HCT116 (cell line): ENCODE data around the gene HOXC11. TPM values are rescaled to one million over a fixed set of nuclear protein-coding genes. Genes with fewer than 3 reads are reported as not detected.

Experiments used
- ATAC-seq: fragments of 200-7000 bp; cut with Tn5 transposase; 2 replicates; pipeline ENCODE4 v1.9.1; 2020; ENCODE audit warnings: mild to moderate bottlenecking, moderate library complexity
- BruUV-seq: library from RNA; stranded (reverse); fragments of 400-500 nt; replicated peaks from 2 replicates; lab custom pipeline; 2021; lab: Mats Ljungman, UMichigan
- CTCF ChIA-PET: fragments of 300-600 bp; sonication (Branson Sonifier 250); formaldehyde crosslinking; loops from one replicate; lab custom pipeline; 2021; ENCODE audit warnings: antibody characterized with exemption; lab: Charles Lee
- POLR2A ChIA-PET: fragments of 300-600, 350-600 bp; sonication (Branson Sonifier 250); formaldehyde crosslinking; loops from one replicate; lab custom pipeline; 2021; ENCODE audit warnings: antibody characterized with exemption; lab: Charles Lee
- RAD21 ChIA-PET, 2 experiments: fragments of 300-600 bp; sonication (Branson Sonifier 250); formaldehyde crosslinking; loops; one replicate each; lab custom pipeline; 2023; ENCODE audit warnings: low total read pairs in 2 of 2; ENCODE audit not compliant: uncharacterized antibody in 2 of 2, unreplicated experiment in 2 of 2, low non-redundant PET in 1 of 2; lab: Charles Lee
- DNase-seq: peaks from one replicate; pipeline ENCODE4 v3.0.0-alpha.2; 2010; ENCODE audit warnings: low read depth, low spot score
- H2AFZ ChIP-seq: fragments of 200-600 bp; shearing (Covaris generic), sonication (generic); 2 replicates; pipeline ENCODE4 v1.6.1; 2017; ENCODE audit warnings: low read depth, mixed run types, mixed read lengths, antibody characterized with exemption, low read length; ENCODE audit not compliant: poor library complexity, severe bottlenecking
- H3K27ac ChIP-seq: 2 replicates; pipeline ENCODE4 v1.5.1; 2012; ENCODE audit warnings: low read depth, low read length
- H3K27me3 ChIP-seq: fragments of 200-600 bp; sonication (generic); 2 replicates; pipeline ENCODE4 v1.6.1; 2016; ENCODE audit warnings: mixed run types, low read length, mixed read lengths; ENCODE audit not compliant: insufficient read depth
- H3K36me3 ChIP-seq, 2 experiments: fragments of 200-500 bp in 1 of 2; fragments of 200-600 bp in 1 of 2; sonication (Bioruptor generic) in 1 of 2; sonication (generic) in 1 of 2; 2 replicates each; pipeline versions ENCODE4 v1.5.1 to v1.6.1; 2014 to 2016; ENCODE audit warnings: low read length in 2 of 2, inconsistent platforms in 1 of 2, mixed read lengths in 1 of 2, mixed run types in 1 of 2; ENCODE audit not compliant: insufficient read depth in 2 of 2, control insufficient read depth in 1 of 2
- H3K4me1 ChIP-seq, 2 experiments: fragments of 200-600 bp in 1 of 2; sonication (generic) in 1 of 2; 2 replicates each; pipeline versions ENCODE4 v1.5.1 to v1.6.1; 2012 to 2017; ENCODE audit warnings: low read length in 2 of 2, inconsistent platforms in 1 of 2, mild to moderate bottlenecking in 1 of 2, mixed read lengths in 1 of 2, mixed run types in 1 of 2, moderate library complexity in 1 of 2; ENCODE audit not compliant: insufficient read depth in 2 of 2, control insufficient read depth in 1 of 2
- H3K4me2 ChIP-seq: fragments of 200-600 bp; sonication (generic); 2 replicates; pipeline ENCODE4 v1.6.1; 2017; ENCODE audit warnings: mixed run types, low read length, mixed read lengths
- H3K4me3 ChIP-seq, 2 experiments: fragments of 200-600 bp in 1 of 2; sonication (generic) in 1 of 2; replicated peaks in 1 of 2; 2 replicates each; pipeline ENCODE4 v1.5.1; 2011 to 2016; ENCODE audit warnings: low read length in 2 of 2, control low read depth in 1 of 2, low read depth in 1 of 2, mild to moderate bottlenecking in 1 of 2, mixed read lengths in 1 of 2, mixed run types in 1 of 2
- H3K79me2 ChIP-seq: fragments of 200-600 bp; sonication (generic); 2 replicates; pipeline ENCODE4 v1.6.1; 2017; ENCODE audit warnings: mild to moderate bottlenecking, mixed run types, low read length, moderate library complexity, mixed read lengths; ENCODE audit not compliant: insufficient read depth
- H3K9ac ChIP-seq: fragments of 200-600 bp; sonication (generic); 2 replicates; pipeline ENCODE4 v1.6.1; 2016; ENCODE audit warnings: low read length, mixed read lengths
- H3K9me2 ChIP-seq: fragments of 200-600 bp; sonication (generic), shearing (Covaris generic); 2 replicates; pipeline ENCODE4 v1.6.1; 2017; ENCODE audit warnings: mixed run types, mild to moderate bottlenecking, moderate library complexity; ENCODE audit not compliant: insufficient read depth
- H3K9me3 ChIP-seq, 2 experiments: fragments of 200-500 bp in 1 of 2; fragments of 200-600 bp in 1 of 2; sonication (Bioruptor generic) in 1 of 2; sonication (generic) in 1 of 2; 2 replicates each; pipeline ENCODE4 v1.6.1; 2014 to 2017; ENCODE audit warnings: low read length in 2 of 2, mixed read lengths in 2 of 2, inconsistent platforms in 1 of 2, low read depth in 1 of 2, mild to moderate bottlenecking in 1 of 2, mixed run types in 1 of 2, moderate library complexity in 1 of 2; ENCODE audit not compliant: control insufficient read depth in 1 of 2, insufficient read depth in 1 of 2
- H4K20me1 ChIP-seq: fragments of 200-600 bp; sonication (generic), shearing (Covaris generic); 2 replicates; pipeline ENCODE4 v1.6.1; 2017; ENCODE audit warnings: mixed run types, mild to moderate bottlenecking, moderate library complexity; ENCODE audit not compliant: insufficient read depth
- ATF3 ChIP-seq: IDR thresholded peaks from 2 replicates; pipeline ENCODE4 v1.6.1; 2012
- CBX3 ChIP-seq: IDR thresholded peaks from 2 replicates; pipeline ENCODE4 v1.6.1; 2012; ENCODE audit warnings: low read depth
- CEBPB ChIP-seq: IDR thresholded peaks from 2 replicates; pipeline ENCODE4 v1.6.1; 2012; ENCODE audit warnings: low read depth
- CTCF ChIP-seq, 3 experiments: fragments of 200-600 bp in 1 of 3; sonication (generic) in 1 of 3; IDR thresholded peaks in 2 of 3; conservative IDR thresholded peaks in 1 of 3; 2 replicates each; pipeline ENCODE4 v1.5.1; 2012 to 2017; ENCODE audit warnings: low read depth in 2 of 3, low read length in 2 of 3, antibody characterized with exemption in 1 of 3, borderline replicate concordance in 1 of 3, control low read depth in 1 of 3, mild to moderate bottlenecking in 1 of 3, mixed read lengths in 1 of 3, mixed run types in 1 of 3, moderate library complexity in 1 of 3; ENCODE audit not compliant: insufficient read depth in 1 of 3
- EGR1 ChIP-seq: IDR thresholded peaks from 2 replicates; pipeline ENCODE4 v1.6.1; 2012; ENCODE audit warnings: low read depth
- ELF1 ChIP-seq: IDR thresholded peaks from 2 replicates; pipeline ENCODE4 v1.6.1; 2012; ENCODE audit warnings: low read depth, borderline replicate concordance
- EZH2 ChIP-seq: fragments of 200-600 bp; sonication (generic); IDR thresholded peaks from 2 replicates; pipeline ENCODE4 v1.6.1; 2017; ENCODE audit warnings: antibody characterized with exemption, mixed run types
- EZH2phosphoT487 ChIP-seq: fragments of 200-600 bp; IDR thresholded peaks from 2 replicates; pipeline ENCODE4 v1.6.1; 2018; ENCODE audit warnings: antibody characterized with exemption, borderline replicate concordance
- FOSL1 ChIP-seq: IDR thresholded peaks from 2 replicates; pipeline ENCODE4 v1.6.1; 2012; ENCODE audit warnings: low read depth
- MAX ChIP-seq: IDR thresholded peaks from 2 replicates; pipeline ENCODE4 v1.6.1; 2012
- POLR2A ChIP-seq: IDR thresholded peaks from 2 replicates; pipeline ENCODE4 v1.7.0; 2011; ENCODE audit warnings: borderline replicate concordance; ENCODE audit not compliant: insufficient read depth, insufficient read length; ENCODE audit errors: extremely low read depth
- POLR2AphosphoS5 ChIP-seq: IDR thresholded peaks from 2 replicates; pipeline ENCODE4 v1.6.1; 2011; ENCODE audit warnings: mild to moderate bottlenecking, low read depth, low read length, moderate library complexity
- RAD21 ChIP-seq: IDR thresholded peaks from 2 replicates; pipeline ENCODE4 v1.6.1; 2012; ENCODE audit warnings: low read depth, mild to moderate bottlenecking
- SIN3A ChIP-seq: IDR thresholded peaks from 2 replicates; pipeline ENCODE4 v1.6.1; 2012; ENCODE audit warnings: low read depth
- SRF ChIP-seq: IDR thresholded peaks from 2 replicates; pipeline ENCODE4 v1.6.1; 2012; ENCODE audit warnings: low read depth
- TCF7L2 ChIP-seq: IDR thresholded peaks from 2 replicates; pipeline ENCODE4 v1.7.0; 2011; ENCODE audit warnings: borderline replicate concordance, inconsistent platforms; ENCODE audit not compliant: insufficient read depth, insufficient read length; ENCODE audit errors: extremely low read depth
- YY1 ChIP-seq: IDR thresholded peaks from 2 replicates; pipeline ENCODE4 v1.6.1; 2011; ENCODE audit warnings: low read length, low read depth, moderate library complexity, mild to moderate bottlenecking; ENCODE audit not compliant: insufficient replicate concordance; ENCODE audit errors: extremely low read depth
- ZBTB33 ChIP-seq: IDR thresholded peaks from 2 replicates; pipeline ENCODE4 v1.6.1; 2011; ENCODE audit warnings: mild to moderate bottlenecking, low read length, moderate library complexity; ENCODE audit not compliant: insufficient replicate concordance; ENCODE audit errors: extremely low read depth
- ZFX ChIP-seq: fragments of 450-650 bp; IDR thresholded peaks from 2 replicates; pipeline ENCODE4 v1.6.1; 2017
- intact Hi-C: fragments of 100-400 bp; cut with micrococcal nuclease; formaldehyde crosslinking; loops from 2 replicates; pipeline ENCODE4 v1.10.0; 2022
- total RNA-seq: library from RNA; stranded (reverse); gene quantifications from one replicate; pipeline ENCODE4 v1.2.1, GENCODE V29; 2021; ENCODE audit not compliant: unreplicated experiment

Gene HOXC11
- total RNA-seq, 1 experiment from 2014 or later = 0.22 TPM

GRCh38 chr12:53953831-53954693 lies 18.9 kb upstream of the HOXC11 start:
- Histone ChIP-seq H3K9me2 (no peaks in the 10 kb centered on the region), H3K36me3 (no peaks in the 10 kb centered on the region), H3K27me3 (no peaks in the 10 kb centered on the region), H3K9me3 (no peaks in the 10 kb centered on the region), H2AFZ (no peak overlapping the region), H4K20me1 (no peaks in the 10 kb centered on the region), H3K4me1 (peaks cover 12 to 15% of the 10 kb centered on the region in 2 experiments), H3K4me2 (peak overlapping the region; percentile 82), H3K9ac (no peak overlapping the region), H3K79me2 (no peaks in the 10 kb centered on the region), H3K4me3 (no peak overlapping the region), H3K27ac (no peak overlapping the region)
- no TSS peak for BruUV-seq
- TF ChIP-seq SRF = no peak
- TF ChIP-seq POLR2AphosphoS5 = no peak
- no peak for TF ChIP-seq RAD21
- TF ChIP-seq EGR1 = no peak
- no peak for TF ChIP-seq EZH2phosphoT487
- no peak for TF ChIP-seq YY1
- TF ChIP-seq POLR2A = no peak
- no peak for TF ChIP-seq EZH2
- TF ChIP-seq TCF7L2 = no peak
- TF ChIP-seq ELF1 = no peak
- no peak for TF ChIP-seq ATF3
- no peak for TF ChIP-seq CTCF (IDR thresholded peaks at IDR 0.05 in 2 of 3, conservative IDR thresholded peaks at IDR 0.05 in 1 of 3; ENCODE audit: borderline replicate concordance in 1 of 3, insufficient read depth in 1 of 3, low read depth in 2 of 3, low read length in 2 of 3)
- no peak for TF ChIP-seq FOSL1
- TF ChIP-seq CBX3 = no peak
- TF ChIP-seq ZFX = no peak
- no peak for TF ChIP-seq SIN3A
- no peak for TF ChIP-seq MAX
- TF ChIP-seq ZBTB33 = no peak
- TF ChIP-seq CEBPB = no peak
- ChIA-PET POLR2A (interaction anchor here (1.1 kb wide), 1 partner anchor 16 kb away, joined by 4 read pairs; the partner anchor contains the start of gene HOXC13), CTCF (interaction anchor here (0.8 to 1.7 kb wide), 2 partner anchors 31 to 208 kb away, joined by 3 to 6 read pairs; partner anchors contain the start of gene HOXC10), RAD21 (no interaction called here)
- intact Hi-C loops = no loop called here
- ATAC-seq (no peak), DNase-seq (no peak)
